IMR-90 (cell line): Measurements from ENCODE around the gene LINGO4. TPM values are rescaled to one million over a fixed set of nuclear protein-coding genes. Genes with fewer than 3 reads are reported as not detected.
A peak's percentile ranks its signal among the peaks of the same experiment; 100 is the strongest.

Experiments
- ATAC-seq: fragments of 200-7000 bp; cut with Tn5 transposase; 2 replicates; pipeline ENCODE4 v1.9.1; 2020; ENCODE audit warnings: low read depth, mild to moderate bottlenecking, moderate library complexity
- BruUV-seq: library from RNA; stranded (reverse); fragments of 400-500 nt; replicated peaks from 2 replicates; lab custom pipeline; 2021; lab: Mats Ljungman, UMichigan
- CTCF ChIA-PET: fragments of 300-600 bp; formaldehyde crosslinking; extraction: SDS; loops from one replicate; lab custom pipeline; 2021; ENCODE audit warnings: antibody characterized with exemption; lab: Yijun Ruan, JAX
- POLR2A ChIA-PET: fragments of 300-600 bp; sonication (Branson Sonifier 250); formaldehyde crosslinking; loops from one replicate; lab custom pipeline; 2022; ENCODE audit warnings: antibody characterized with exemption; ENCODE audit not compliant: unreplicated experiment; lab: Charles Lee
- DNase-seq: peaks from one replicate; pipeline ENCODE4 v3.0.0; 2013
- H2AFZ ChIP-seq: replicated peaks from 2 replicates; pipeline ENCODE3; 2013; ENCODE audit warnings: low read length, mild to moderate bottlenecking; ENCODE audit not compliant: poor library complexity
- H2AK5ac ChIP-seq: 2 replicates; pipeline ENCODE4 v1.6.1; 2013; ENCODE audit warnings: low read depth, low read length, inconsistent platforms
- H2AK9ac ChIP-seq: replicated peaks from 2 replicates; pipeline ENCODE3; 2013; ENCODE audit warnings: mild to moderate bottlenecking, low read depth, low read length, moderate library complexity; ENCODE audit not compliant: poor library complexity
- H2BK120ac ChIP-seq: 2 replicates; pipeline ENCODE4 v1.6.1; 2013; ENCODE audit warnings: low read depth, low read length, inconsistent platforms
- H2BK15ac ChIP-seq: 3 replicates; pipeline ENCODE4 v1.6.1; 2013; ENCODE audit warnings: low read depth, low read length, inconsistent platforms
- H2BK20ac ChIP-seq: 2 replicates; pipeline ENCODE4 v1.6.1; 2013; ENCODE audit warnings: low read depth, mild to moderate bottlenecking, inconsistent platforms, low read length, moderate library complexity
- H2BK5ac ChIP-seq: 2 replicates; pipeline ENCODE4 v1.6.1; 2013; ENCODE audit warnings: mild to moderate bottlenecking, low read depth, low read length, inconsistent platforms; ENCODE audit not compliant: poor library complexity, severe bottlenecking
- H3K14ac ChIP-seq: replicated peaks from 2 replicates; pipeline ENCODE4 v1.6.1; 2013; ENCODE audit warnings: low read depth, low read length, inconsistent platforms
- H3K18ac ChIP-seq: 2 replicates; pipeline ENCODE4 v1.6.1; 2013; ENCODE audit warnings: low read depth, low read length, control low read depth
- H3K23ac ChIP-seq: 2 replicates; pipeline ENCODE4 v1.6.1; 2013; ENCODE audit warnings: low read depth, low read length, inconsistent platforms
- H3K27ac ChIP-seq: 2 replicates; pipeline ENCODE4 v1.5.1; 2013; ENCODE audit warnings: mild to moderate bottlenecking, control low read depth, low read length; ENCODE audit not compliant: insufficient read depth
- H3K27me3 ChIP-seq: 2 replicates; pipeline ENCODE4 v1.6.1; 2013; ENCODE audit warnings: low read length; ENCODE audit not compliant: control insufficient read depth, insufficient read depth
- H3K36me3 ChIP-seq: 2 replicates; pipeline ENCODE4 v1.6.1; 2013; ENCODE audit warnings: low read length, mixed read lengths; ENCODE audit not compliant: control insufficient read depth, insufficient read depth
- H3K4ac ChIP-seq: 2 replicates; pipeline ENCODE4 v1.6.1; 2013; ENCODE audit warnings: low read depth, low read length, inconsistent platforms
- H3K4me1 ChIP-seq: 2 replicates; pipeline ENCODE4 v1.6.1; 2013; ENCODE audit warnings: low read length, mixed read lengths; ENCODE audit not compliant: control insufficient read depth, insufficient read depth
- H3K4me2 ChIP-seq: 2 replicates; pipeline ENCODE4 v1.6.1; 2013; ENCODE audit warnings: low read depth, mild to moderate bottlenecking, control low read depth, low read length, moderate library complexity
- H3K4me3 ChIP-seq: 2 replicates; pipeline ENCODE4 v1.5.1; 2013; ENCODE audit warnings: low read depth, mild to moderate bottlenecking, control low read depth, low read length, moderate library complexity; ENCODE audit not compliant: insufficient read depth
- H3K56ac ChIP-seq: 2 replicates; pipeline ENCODE4 v1.6.1; 2013; ENCODE audit warnings: low read length, inconsistent platforms; ENCODE audit not compliant: insufficient read depth; ENCODE audit errors: extremely low read depth
- H3K79me1 ChIP-seq, 2 experiments: 2 replicates each; pipeline ENCODE4 v1.6.1; 2013; ENCODE audit warnings: low read length in 2 of 2, inconsistent platforms in 1 of 2, low read depth in 1 of 2
- H3K9ac ChIP-seq: 2 replicates; pipeline ENCODE4 v1.6.1; 2013; ENCODE audit warnings: low read depth, low read length, control low read depth
- H3K9me1 ChIP-seq: 2 replicates; pipeline ENCODE4 v1.6.1; 2013; ENCODE audit warnings: low read length, inconsistent platforms; ENCODE audit not compliant: insufficient read depth
- H3K9me3 ChIP-seq: 2 replicates; pipeline ENCODE4 v1.6.1; 2013; ENCODE audit warnings: low read length; ENCODE audit not compliant: control insufficient read depth, insufficient read depth
- H4K20me1 ChIP-seq: 2 replicates; pipeline ENCODE4 v1.6.1; 2013; ENCODE audit warnings: low read length, inconsistent platforms; ENCODE audit not compliant: insufficient read depth
- H4K5ac ChIP-seq: 2 replicates; pipeline ENCODE4 v1.6.1; 2013; ENCODE audit warnings: mild to moderate bottlenecking, low read depth, low read length, control low read depth
- H4K8ac ChIP-seq, 2 experiments: 2 replicates each; pipeline ENCODE4 v1.6.1; 2013; ENCODE audit warnings: low read depth in 2 of 2, low read length in 2 of 2, control low read depth in 1 of 2, inconsistent platforms in 1 of 2
- H4K91ac ChIP-seq: 2 replicates; pipeline ENCODE4 v1.6.1; 2013; ENCODE audit warnings: low read depth, low read length, inconsistent platforms; ENCODE audit not compliant: insufficient read depth
- BHLHE40 ChIP-seq: fragments of 150-350 bp; IDR thresholded peaks from 2 replicates; pipeline ENCODE4 v1.6.1; 2016; ENCODE audit warnings: mild to moderate bottlenecking, low read depth, low read length
- CEBPB ChIP-seq: IDR thresholded peaks from 2 replicates; pipeline ENCODE4 v1.6.1; 2012; ENCODE audit warnings: low read depth, low read length, improper control_type of control experiment
- CHD1 ChIP-seq: IDR thresholded peaks from 2 replicates; pipeline ENCODE4 v1.6.1; 2012; ENCODE audit warnings: low read depth, low read length, improper control_type of control experiment
- CTCF ChIP-seq: conservative IDR thresholded peaks from 2 replicates; pipeline ENCODE4 v1.5.1; 2012; ENCODE audit warnings: mild to moderate bottlenecking, low read depth, low read length, improper control_type of control experiment
- ELK1 ChIP-seq: fragments of 150-350 bp; IDR thresholded peaks from 2 replicates; pipeline ENCODE4 v1.6.1; 2016; ENCODE audit warnings: low read depth, mild to moderate bottlenecking, low read length, moderate library complexity, borderline replicate concordance
- MAFK ChIP-seq: IDR thresholded peaks from 2 replicates; pipeline ENCODE4 v1.6.1; 2012; ENCODE audit warnings: low read depth, low read length, improper control_type of control experiment
- MXI1 ChIP-seq: IDR thresholded peaks from 2 replicates; pipeline ENCODE4 v1.6.1; 2012; ENCODE audit warnings: low read depth, mild to moderate bottlenecking, low read length, moderate library complexity, borderline replicate concordance
- NFE2L2 ChIP-seq: fragments of 150-350 bp; IDR thresholded peaks from 2 replicates; pipeline ENCODE4 v1.6.1; 2016; ENCODE audit warnings: low read depth, mild to moderate bottlenecking, low read length
- POLR2A ChIP-seq: IDR thresholded peaks from 2 replicates; pipeline ENCODE4 v1.6.1; 2012; ENCODE audit warnings: mild to moderate bottlenecking, low read depth, low read length
- RCOR1 ChIP-seq: IDR thresholded peaks from 2 replicates; pipeline ENCODE4 v1.6.1; 2012; ENCODE audit warnings: mild to moderate bottlenecking, low read length, improper control_type of control experiment; ENCODE audit not compliant: insufficient replicate concordance
- USF2 ChIP-seq: fragments of 150-350 bp; IDR thresholded peaks from 2 replicates; pipeline ENCODE4 v1.6.1; 2017; ENCODE audit warnings: mild to moderate bottlenecking, antibody characterized with exemption, low read length, low read depth
- dilution Hi-C: fragments of 300-500 bp; cut with HindIII; formaldehyde crosslinking; loops from one replicate; pipeline ENCODE4 v1.14.3; 2018; ENCODE audit warnings: low sequenced_read_pairs; ENCODE audit not compliant: unreplicated experiment
- in situ Hi-C: fragments of 300-500 bp; cut with MboI; formaldehyde crosslinking; loops from 3 replicates; pipeline ENCODE4 v1.14.3; 2019; ENCODE audit warnings: low sequenced_read_pairs, inconsistent platforms, mixed read lengths
- intact Hi-C: fragments of 100-400 bp; cut with micrococcal nuclease; formaldehyde crosslinking; loops from 2 replicates; pipeline ENCODE4 v1.10.0; 2022
- polyA plus RNA-seq, 3 experiments: library from polyadenylated mRNA; depleted of rRNA; stranded (reverse); fragments of >200 nt; gene quantifications; 2 replicates each; pipeline ENCODE4 v1.2.3, GENCODE V29; 2012; ENCODE audit warnings: low replicate concordance in 1 of 3
- total RNA-seq: library from RNA; depleted of rRNA; stranded (reverse); fragments of >200 nt; gene quantifications from 2 replicates; pipeline ENCODE4 v1.2.3, GENCODE V29; 2012

The LINGO4 gene
- total and polyA plus RNA-seq, 2 of the 4 experiments (the other 2 are of a cell fraction) = not detected

- TF ChIP-seq ELK1 (no peak), POLR2A (no peak)
Observed at GRCh38 chr1:151760597-151761385, 44.4 kb downstream of the LINGO4 start (continued).

GRCh38 chr1:151759241-151759640 lies 46.0 kb downstream of the LINGO4 start:
- no peak overlapping the region for H3K4me3 ChIP-seq
- POLR2A ChIA-PET = interaction anchor here (0.7 kb wide), 1 partner anchor 10 kb away, joined by 12 read pairs; no protein-coding TSS in a partner anchor
- TF ChIP-seq RCOR1 (no peak), USF2 (no peak), MAFK (no peak), BHLHE40 (no peak), NFE2L2 (no peak), POLR2A (no peak), CTCF (no peak), CEBPB (no peak), MXI1 (no peak), CHD1 (no peak)
- peaks cover 9% of the 10 kb centered on the region for H3K9me1 ChIP-seq
- peak; percentile 25 for DNase-seq
- no peak overlapping the region for H2AK5ac ChIP-seq
- no peak overlapping the region for H2BK5ac ChIP-seq
- peaks cover 5 to 32% of the 10 kb centered on the region in 2 experiments for H3K79me1 ChIP-seq
- H3K4ac ChIP-seq = no peak overlapping the region
- no peak overlapping the region for H4K8ac ChIP-seq
- H3K4me2 ChIP-seq = no peak overlapping the region
- ATAC-seq = no peak
- dilution Hi-C loops (no loop called here), in situ Hi-C loops (no loop called here), intact Hi-C loops (no loop called here)
- H3K27me3 ChIP-seq = no peaks in the 10 kb centered on the region
- H4K91ac ChIP-seq = no peak overlapping the region
- H4K20me1 ChIP-seq = no peaks in the 10 kb centered on the region
- no peak overlapping the region for H2AK9ac ChIP-seq
- no peak overlapping the region for H3K9ac ChIP-seq
- H3K23ac ChIP-seq = no peak overlapping the region
- CTCF ChIA-PET = no interaction called here
- no TSS peak for BruUV-seq
- peaks cover 3% of the 10 kb centered on the region; the same call in 1 of the 2 replicates for H3K4me1 ChIP-seq
- no peak overlapping the region for H2BK20ac ChIP-seq
- H3K36me3 ChIP-seq = peaks cover 22% of the 10 kb centered on the region
- H2AFZ ChIP-seq = no peak overlapping the region
- no peak overlapping the region for H2BK15ac ChIP-seq
- H3K9me3 ChIP-seq = no peaks in the 10 kb centered on the region
- H4K5ac ChIP-seq = no peak overlapping the region
- H3K18ac ChIP-seq = no peak overlapping the region
- no peak overlapping the region for H3K14ac ChIP-seq
- H2BK120ac ChIP-seq = no peak overlapping the region
- H3K27ac ChIP-seq = no peak overlapping the region
- no peak overlapping the region for H3K56ac ChIP-seq
